ENCODE results near the gene GRM5. TPM values are rescaled to one million over a fixed set of nuclear protein-coding genes. Genes with fewer than 3 reads are reported as not detected.
"Not testable (repeated sequence)": the region's sequence is repeated elsewhere in the genome, so short reads cannot be mapped to it uniquely, and the experiment has no call there.

GRM5 gene
- total and polyA plus RNA-seq, 2 experiments from 2014 or later: not detected

DNA sequence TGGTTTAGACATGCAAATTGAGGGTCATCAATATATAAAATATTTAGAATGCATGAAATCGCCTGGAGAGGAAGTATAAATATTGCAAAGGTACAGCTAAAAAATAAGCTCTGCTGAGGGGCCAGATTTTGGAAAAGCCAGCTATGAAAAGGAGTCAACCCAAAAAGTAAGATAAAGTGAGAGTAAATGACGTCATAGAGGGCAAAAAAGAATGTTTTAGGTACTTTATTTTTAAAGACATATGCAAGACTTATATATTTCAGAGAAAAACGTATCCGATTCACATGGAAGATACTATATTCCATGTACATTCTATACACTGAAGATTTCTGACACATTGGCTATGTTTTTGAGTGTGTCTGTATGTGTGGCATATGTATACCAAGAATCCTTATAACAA, 13.6 kb downstream of the GRM5 start:
- H3K27ac ChIP-seq: no peak overlapping the region
- TF ChIP-seq EZH2 (IDR thresholded peaks at IDR 0.05; ENCODE audit: insufficient read depth, poor library complexity, severe bottlenecking) (no peak), EZH2phosphoT487 (IDR thresholded peaks at IDR 0.05; ENCODE audit: insufficient read depth, low read depth) (no peak)
- H2AFZ ChIP-seq: no peak overlapping the region
- H3K9me3 ChIP-seq (ENCODE audit: low read depth): no peaks in the 10 kb centered on the region
- no peaks in the 10 kb centered on the region for H3K79me2 ChIP-seq (ENCODE audit: insufficient read depth)
- no peaks in the 10 kb centered on the region for H3K36me3 ChIP-seq (ENCODE audit: low read depth)
- no peaks in the 10 kb centered on the region for H3K27me3 ChIP-seq (replicated peaks; ENCODE audit: insufficient read depth)
- H3F3A ChIP-seq (ENCODE audit: insufficient read depth): no peaks in the 10 kb centered on the region
- WGBS, 2 experiments (ENCODE audit: low coverage in 1 of 2, low lambda C conversion rate in 2 of 2, missing lambda C conversion rate in 2 of 2): 37 to 39% methylated on average over 4 of the region's 4 CpGs
- no peak overlapping the region for H3K9ac ChIP-seq
- in situ Hi-C loops (cut with MboI): no loop called here
- no peak for DNase-seq
- no peaks in the 10 kb centered on the region for H4K20me1 ChIP-seq (ENCODE audit: insufficient read depth)
- no peaks in the 10 kb centered on the region for H3K9me2 ChIP-seq (ENCODE audit: insufficient read depth)
- no peak overlapping the region for H3K4me3 ChIP-seq
- H3K4me2 ChIP-seq (ENCODE audit: unreplicated experiment): no peak overlapping the region
- no peaks in the 10 kb centered on the region for H3K4me1 ChIP-seq (ENCODE audit: insufficient read depth)

DNA sequence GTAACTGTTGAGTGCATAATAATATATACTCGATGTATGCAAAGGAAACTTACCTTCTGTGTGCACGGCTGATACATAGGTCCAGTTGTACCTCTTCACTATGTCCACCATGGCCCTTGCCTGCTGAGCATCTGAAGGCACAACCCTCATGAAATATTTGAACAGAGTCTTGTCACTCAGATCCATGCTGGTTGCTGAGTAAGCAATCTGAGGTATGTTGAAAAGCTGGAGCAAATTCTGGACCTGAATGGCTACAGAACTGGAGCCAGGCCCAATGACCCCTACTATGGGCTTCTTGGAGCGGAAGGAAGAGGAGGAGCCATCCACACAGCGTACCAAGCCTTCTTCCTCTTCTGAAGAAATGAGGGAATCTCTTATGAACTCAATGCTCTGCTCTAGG, 18.6 kb downstream of the GRM5 start:
- H3K36me3 ChIP-seq (ENCODE audit: low read depth); H3F3A ChIP-seq (ENCODE audit: insufficient read depth); H3K9me3 ChIP-seq (ENCODE audit: low read depth); H3K79me2 ChIP-seq (ENCODE audit: insufficient read depth); H3K9me2 ChIP-seq (ENCODE audit: insufficient read depth); DNase-seq; H4K20me1 ChIP-seq (ENCODE audit: insufficient read depth); H3K9ac ChIP-seq; H3K4me1 ChIP-seq (ENCODE audit: insufficient read depth); H3K4me2 ChIP-seq (ENCODE audit: unreplicated experiment); H3K4me3 ChIP-seq; in situ Hi-C loops (cut with MboI); H3K27ac ChIP-seq; H3K27me3 ChIP-seq (replicated peaks; ENCODE audit: insufficient read depth); H2AFZ ChIP-seq: not testable (repeated sequence)
- WGBS, 2 experiments (ENCODE audit: low coverage in 1 of 2, low lambda C conversion rate in 2 of 2, missing lambda C conversion rate in 2 of 2): 29 to 38% methylated on average over 4 of the region's 4 CpGs

- H4K20me1 ChIP-seq (ENCODE audit: insufficient read depth); H3K27me3 ChIP-seq (replicated peaks; ENCODE audit: insufficient read depth); H3F3A ChIP-seq (ENCODE audit: insufficient read depth); DNase-seq; H3K9me2 ChIP-seq (ENCODE audit: insufficient read depth); H3K79me2 ChIP-seq (ENCODE audit: insufficient read depth); H3K36me3 ChIP-seq (ENCODE audit: low read depth); H3K9me3 ChIP-seq (ENCODE audit: low read depth); H2AFZ ChIP-seq; in situ Hi-C loops (cut with MboI); H3K4me2 ChIP-seq (ENCODE audit: unreplicated experiment); H3K27ac ChIP-seq; H3K9ac ChIP-seq; H3K4me3 ChIP-seq; H3K4me1 ChIP-seq (ENCODE audit: insufficient read depth): not testable (repeated sequence)
- WGBS, 2 experiments (ENCODE audit: low coverage in 1 of 2, low lambda C conversion rate in 2 of 2, missing lambda C conversion rate in 2 of 2): 10 to 13% methylated on average over 6 of the region's 6 CpGs
These were observed 21.8 kb downstream of the GRM5 start for GRCh38 chr11:89043861-89044588.

DNA sequence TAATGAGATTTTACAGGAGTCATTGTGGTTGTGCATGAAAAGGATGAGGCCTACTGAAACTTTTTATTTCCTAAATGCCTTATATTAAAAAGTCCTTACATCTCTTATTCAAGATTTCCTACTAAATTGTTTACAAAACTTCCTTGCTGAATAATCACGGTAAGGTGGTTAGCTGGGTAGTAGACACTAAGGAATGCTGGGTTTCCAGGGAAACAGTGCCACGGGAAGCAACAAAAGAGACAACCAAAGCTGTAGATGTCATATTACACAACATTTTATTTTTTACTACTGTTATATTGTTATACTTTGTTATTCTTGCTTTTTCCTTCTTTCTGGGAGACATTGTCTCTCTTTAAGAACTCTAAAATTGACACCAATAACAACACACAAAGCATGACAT, 36.1 kb downstream of the GRM5 start:
- H3K36me3 ChIP-seq (ENCODE audit: low read depth); H3K27ac ChIP-seq; in situ Hi-C loops (cut with MboI); H3K4me2 ChIP-seq (ENCODE audit: unreplicated experiment); H3K9ac ChIP-seq; H3K27me3 ChIP-seq (replicated peaks; ENCODE audit: insufficient read depth); H3K4me3 ChIP-seq; H4K20me1 ChIP-seq (ENCODE audit: insufficient read depth); H3K79me2 ChIP-seq (ENCODE audit: insufficient read depth); H3K9me2 ChIP-seq (ENCODE audit: insufficient read depth); H3K9me3 ChIP-seq (ENCODE audit: low read depth); H3F3A ChIP-seq (ENCODE audit: insufficient read depth); H2AFZ ChIP-seq; H3K4me1 ChIP-seq (ENCODE audit: insufficient read depth): not testable (repeated sequence)
- WGBS, 2 experiments (ENCODE audit: low coverage in 1 of 2, low lambda C conversion rate in 2 of 2, missing lambda C conversion rate in 2 of 2): 53 to 65% methylated on average over 2 of the region's 2 CpGs
- peak; percentile 6 for DNase-seq

DNA sequence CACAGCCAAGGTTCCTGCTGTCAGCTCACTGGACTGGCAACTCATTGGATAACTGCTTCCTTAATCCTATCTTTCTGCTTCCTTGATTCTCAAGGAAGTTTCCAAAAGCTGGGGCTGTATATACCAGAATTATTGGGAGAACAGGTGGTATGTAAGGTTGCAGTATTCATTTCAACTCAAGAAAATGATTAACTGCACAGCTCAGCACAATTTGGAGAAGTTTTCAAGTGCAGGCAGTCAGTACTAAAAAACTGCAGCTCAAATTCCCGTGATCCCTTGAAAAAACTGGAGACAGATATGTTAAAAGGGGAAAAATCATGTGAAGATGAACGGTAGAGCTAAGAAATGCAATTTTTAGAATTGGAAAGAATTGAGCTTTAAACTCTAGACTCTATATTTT, 44.4 kb downstream of the GRM5 start:
- WGBS, 2 experiments (ENCODE audit: low coverage in 1 of 2, low lambda C conversion rate in 2 of 2, missing lambda C conversion rate in 2 of 2): 0 to 3% methylated on average over 2 of the region's 2 CpGs
- Histone ChIP-seq H3K9me2 (ENCODE audit: insufficient read depth) (no peaks in the 10 kb centered on the region), H3K4me1 (ENCODE audit: insufficient read depth) (no peaks in the 10 kb centered on the region), H3K79me2 (ENCODE audit: insufficient read depth) (no peaks in the 10 kb centered on the region), H3K4me3 (no peak overlapping the region), H3K36me3 (ENCODE audit: low read depth) (no peaks in the 10 kb centered on the region), H3K27me3 (replicated peaks; ENCODE audit: insufficient read depth) (no peaks in the 10 kb centered on the region), H3K4me2 (ENCODE audit: unreplicated experiment) (no peak overlapping the region), H2AFZ (no peak overlapping the region), H3K9me3 (ENCODE audit: low read depth) (no peaks in the 10 kb centered on the region), H4K20me1 (ENCODE audit: insufficient read depth) (no peaks in the 10 kb centered on the region), H3K9ac (no peak overlapping the region), H3K27ac (no peak overlapping the region), H3F3A (ENCODE audit: insufficient read depth) (no peaks in the 10 kb centered on the region)
- in situ Hi-C loops (cut with MboI): no loop called here
- TF ChIP-seq EZH2phosphoT487 (IDR thresholded peaks at IDR 0.05; ENCODE audit: insufficient read depth, low read depth) (no peak), EZH2 (IDR thresholded peaks at IDR 0.05; ENCODE audit: insufficient read depth, poor library complexity, severe bottlenecking) (no peak)
- no peak for DNase-seq

GRCh38 chr11:89019827-89020547, 45.8 kb downstream of the GRM5 start:
- H3K4me2 ChIP-seq (ENCODE audit: unreplicated experiment); H3K27ac ChIP-seq; H3K36me3 ChIP-seq (ENCODE audit: low read depth); H3K4me1 ChIP-seq (ENCODE audit: insufficient read depth); H3K27me3 ChIP-seq (replicated peaks; ENCODE audit: insufficient read depth); H3K4me3 ChIP-seq; H3K9me2 ChIP-seq (ENCODE audit: insufficient read depth); H3F3A ChIP-seq (ENCODE audit: insufficient read depth); H4K20me1 ChIP-seq (ENCODE audit: insufficient read depth); H3K9ac ChIP-seq; in situ Hi-C loops (cut with MboI); H3K9me3 ChIP-seq (ENCODE audit: low read depth); H2AFZ ChIP-seq; H3K79me2 ChIP-seq (ENCODE audit: insufficient read depth): not testable (repeated sequence)
- peak; percentile 16 for DNase-seq

All from GM23248 (cell line).